ENCODE results near the gene PGM1.

Gene PGM1

DNA sequence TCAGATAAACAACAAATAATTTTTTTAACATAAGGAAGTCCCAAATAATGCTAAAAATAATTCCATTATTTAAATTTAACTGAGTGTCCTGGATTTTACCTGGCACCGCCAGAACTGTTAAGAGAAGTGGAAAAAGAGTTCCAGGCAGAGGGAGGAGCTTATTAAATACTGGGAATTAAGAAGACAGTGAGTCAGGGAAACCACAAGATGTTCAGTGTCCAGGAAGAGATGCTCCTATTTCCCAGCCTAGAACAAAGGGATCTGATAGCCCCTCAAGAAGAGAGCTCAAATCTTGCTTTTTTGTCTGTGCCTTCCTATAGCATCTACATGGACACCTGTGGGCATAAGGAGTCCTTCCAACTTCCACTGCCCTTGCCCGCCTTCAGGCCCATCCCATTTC lies 85.9 kb downstream of the PGM1 start:
- H3K4me3 ChIP-seq (ENCODE audit: low read depth, low read length): no peak overlapping the region
- in situ Hi-C loops (cut with HindIII; ENCODE audit: low sequenced_read_pairs): loop anchor here (25.0 kb wide), 1 partner anchor 558 kb away; no protein-coding TSS in a partner anchor
- TF ChIP-seq, protein P1, sequence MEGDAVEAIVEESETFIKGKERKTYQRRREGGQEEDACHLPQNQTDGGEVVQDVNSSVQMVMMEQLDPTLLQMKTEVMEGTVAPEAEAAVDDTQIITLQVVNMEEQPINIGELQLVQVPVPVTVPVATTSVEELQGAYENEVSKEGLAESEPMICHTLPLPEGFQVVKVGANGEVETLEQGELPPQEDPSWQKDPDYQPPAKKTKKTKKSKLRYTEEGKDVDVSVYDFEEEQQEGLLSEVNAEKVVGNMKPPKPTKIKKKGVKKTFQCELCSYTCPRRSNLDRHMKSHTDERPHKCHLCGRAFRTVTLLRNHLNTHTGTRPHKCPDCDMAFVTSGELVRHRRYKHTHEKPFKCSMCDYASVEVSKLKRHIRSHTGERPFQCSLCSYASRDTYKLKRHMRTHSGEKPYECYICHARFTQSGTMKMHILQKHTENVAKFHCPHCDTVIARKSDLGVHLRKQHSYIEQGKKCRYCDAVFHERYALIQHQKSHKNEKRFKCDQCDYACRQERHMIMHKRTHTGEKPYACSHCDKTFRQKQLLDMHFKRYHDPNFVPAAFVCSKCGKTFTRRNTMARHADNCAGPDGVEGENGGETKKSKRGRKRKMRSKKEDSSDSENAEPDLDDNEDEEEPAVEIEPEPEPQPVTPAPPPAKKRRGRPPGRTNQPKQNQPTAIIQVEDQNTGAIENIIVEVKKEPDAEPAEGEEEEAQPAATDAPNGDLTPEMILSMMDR (IDR thresholded peaks at IDR 0.05; ENCODE audit: low read depth, low read length, missing control alignments): no peak
- no peak for DNase-seq (ENCODE audit: low read depth)

DNA sequence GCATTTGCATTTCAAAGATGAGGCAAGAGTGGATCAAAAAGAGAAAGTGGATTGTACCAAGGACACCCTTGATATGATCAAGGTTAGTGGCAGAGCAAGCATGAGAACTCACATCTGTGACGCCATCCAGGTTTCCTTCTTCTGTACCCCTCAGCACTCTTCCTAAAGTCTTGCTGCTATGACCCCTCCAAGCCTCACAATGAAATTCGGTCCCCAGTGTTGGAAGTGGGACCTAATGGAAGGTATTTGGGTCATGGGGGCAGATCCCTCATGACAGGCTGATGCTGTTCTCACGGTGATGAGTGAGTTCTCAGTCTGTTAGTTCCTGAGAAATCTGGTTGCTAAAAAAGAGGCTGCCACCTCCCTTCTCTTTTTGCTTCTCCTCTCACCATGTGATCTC lies 86.4 kb downstream of the PGM1 start:
- in situ Hi-C loops (cut with HindIII; ENCODE audit: low sequenced_read_pairs): loop anchor here (25.0 kb wide), 1 partner anchor 558 kb away; no protein-coding TSS in a partner anchor
- H3K4me3 ChIP-seq (ENCODE audit: low read depth, low read length): no peak overlapping the region

DNA sequence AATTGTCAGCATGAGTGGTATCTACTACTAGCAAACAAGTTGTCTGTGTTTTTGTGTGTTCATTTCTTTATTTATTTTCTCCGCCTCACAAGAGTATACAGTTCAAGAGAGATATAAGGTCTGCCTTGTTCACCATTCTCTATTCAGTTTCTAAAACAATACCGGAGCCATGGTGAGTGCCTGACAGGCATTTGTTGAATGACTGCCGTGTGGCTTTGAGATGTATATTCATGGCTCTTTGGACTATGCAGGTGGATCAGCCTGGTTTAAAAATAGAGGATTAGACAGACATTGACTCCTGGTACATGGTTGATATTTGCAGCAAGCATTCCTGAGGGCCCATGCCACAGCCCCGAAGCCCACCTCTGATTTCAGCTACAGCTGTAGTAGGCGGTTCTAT lies 89.7 kb downstream of the PGM1 start:
- in situ Hi-C loops (cut with HindIII; ENCODE audit: low sequenced_read_pairs): loop anchor here (25.0 kb wide), 1 partner anchor 554 kb away; no protein-coding TSS in a partner anchor

More for the DNA sequence above, 86.4 kb downstream of the PGM1 start:
- TF ChIP-seq, protein P1 (IDR thresholded peaks at IDR 0.05; ENCODE audit: low read depth, low read length, missing control alignments): no peak
- DNase-seq (ENCODE audit: low read depth): no peak

DNA sequence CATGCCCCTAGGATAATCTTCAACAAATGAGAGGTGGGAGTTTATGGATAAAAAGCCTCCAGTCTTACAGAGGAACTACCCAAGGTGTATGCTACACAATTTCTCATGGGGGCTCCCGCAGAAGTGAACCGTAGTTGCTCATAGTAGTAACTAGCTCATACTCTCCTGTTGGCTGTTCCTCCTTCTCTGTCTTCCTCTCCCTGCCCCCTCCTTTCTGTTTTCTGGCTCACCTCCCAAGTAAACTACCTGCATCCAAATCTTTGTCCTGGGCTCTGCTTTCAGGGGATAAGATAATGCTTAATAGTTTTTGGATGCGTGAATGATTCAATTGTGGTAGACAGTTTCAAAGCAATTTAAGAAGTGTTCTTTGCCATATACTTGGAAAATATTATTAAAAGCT lies 90.5 kb downstream of the PGM1 start:
- in situ Hi-C loops (cut with HindIII; ENCODE audit: low sequenced_read_pairs): loop anchor here (25.0 kb wide), 1 partner anchor 554 kb away; no protein-coding TSS in a partner anchor
- TF ChIP-seq, protein P1 (IDR thresholded peaks at IDR 0.05; ENCODE audit: low read depth, low read length, missing control alignments): no peak
- no peak overlapping the region for H3K4me3 ChIP-seq (ENCODE audit: low read depth, low read length)
- DNase-seq (ENCODE audit: low read depth): no peak

More for the DNA sequence above, 89.7 kb downstream of the PGM1 start:
- H3K4me3 ChIP-seq (ENCODE audit: low read depth, low read length): no peak overlapping the region
- TF ChIP-seq, protein P1 (IDR thresholded peaks at IDR 0.05; ENCODE audit: low read depth, low read length, missing control alignments): no peak
- no peak for DNase-seq (ENCODE audit: low read depth)

DNA sequence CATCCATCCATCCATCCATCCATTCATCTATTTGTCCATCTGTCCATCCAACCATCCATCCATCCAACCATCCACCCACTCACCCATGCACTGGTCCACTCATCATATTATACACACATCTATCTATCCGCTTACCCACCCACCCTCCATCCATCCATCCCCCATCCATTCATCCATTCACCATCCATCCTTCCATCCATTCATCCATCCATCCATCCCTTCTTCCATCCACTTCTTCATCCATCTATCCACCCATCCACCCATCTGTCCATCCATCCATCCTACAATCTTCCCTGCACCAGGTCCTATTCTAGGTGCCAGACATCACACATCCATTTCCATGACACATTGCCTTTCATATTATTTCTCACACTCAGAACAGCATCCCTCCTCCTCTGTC lies 93.5 kb downstream of the PGM1 start:
- in situ Hi-C loops (cut with HindIII; ENCODE audit: low sequenced_read_pairs): loop anchor here (25.0 kb wide), 1 partner anchor 551 kb away; no protein-coding TSS in a partner anchor
- H3K4me3 ChIP-seq (ENCODE audit: low read depth, low read length): no peak overlapping the region
- TF ChIP-seq, protein P1 (IDR thresholded peaks at IDR 0.05; ENCODE audit: low read depth, low read length, missing control alignments): no peak
- DNase-seq (ENCODE audit: low read depth): no peak

DNA sequence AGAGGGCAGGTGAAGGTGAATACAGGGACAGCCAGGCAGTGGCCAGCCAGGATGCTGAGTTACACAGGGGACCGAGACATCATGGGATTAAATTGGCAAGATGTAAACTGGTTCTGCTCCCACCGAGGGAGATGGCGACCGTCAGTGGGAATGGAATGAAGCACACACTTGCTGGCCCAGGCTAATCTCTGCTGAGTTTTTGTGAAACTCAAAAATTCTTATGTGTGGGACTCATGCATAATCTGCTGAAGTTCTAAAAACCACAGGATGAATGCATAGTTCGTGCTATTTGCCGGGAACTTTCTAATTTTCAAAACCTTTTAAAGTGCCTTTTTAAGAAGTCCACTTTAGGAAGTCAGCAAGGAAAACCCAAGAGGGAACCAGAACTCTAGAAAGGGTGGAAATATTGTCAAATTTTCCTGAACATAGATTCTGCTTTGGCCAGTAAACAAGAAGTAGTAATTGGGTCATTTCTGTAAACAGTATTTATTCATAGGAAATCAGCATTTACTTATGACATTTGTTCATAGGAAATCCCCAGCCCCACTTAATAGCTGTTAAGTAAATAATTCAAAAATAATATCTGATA lies 95.2 kb downstream of the PGM1 start:
- DNase-seq (ENCODE audit: low read depth): no peak
- in situ Hi-C loops (cut with HindIII; ENCODE audit: low sequenced_read_pairs): loop anchor here (25.0 kb wide), 1 partner anchor 549 kb away; no protein-coding TSS in a partner anchor
- H3K4me3 ChIP-seq (ENCODE audit: low read depth, low read length): no peak overlapping the region
- TF ChIP-seq, protein P1 (IDR thresholded peaks at IDR 0.05; ENCODE audit: low read depth, low read length, missing control alignments): no peak

Measured in astrocyte of the cerebellum (primary cell).